NCI-H1694 (cell line): ENCODE measurements around the gene ZSWIM1.

Source experiments
- DNase-seq: peaks from one replicate; lab custom pipeline; 2025; lab: John Stamatoyannopoulos, UW

The ZSWIM1 gene

DNA sequence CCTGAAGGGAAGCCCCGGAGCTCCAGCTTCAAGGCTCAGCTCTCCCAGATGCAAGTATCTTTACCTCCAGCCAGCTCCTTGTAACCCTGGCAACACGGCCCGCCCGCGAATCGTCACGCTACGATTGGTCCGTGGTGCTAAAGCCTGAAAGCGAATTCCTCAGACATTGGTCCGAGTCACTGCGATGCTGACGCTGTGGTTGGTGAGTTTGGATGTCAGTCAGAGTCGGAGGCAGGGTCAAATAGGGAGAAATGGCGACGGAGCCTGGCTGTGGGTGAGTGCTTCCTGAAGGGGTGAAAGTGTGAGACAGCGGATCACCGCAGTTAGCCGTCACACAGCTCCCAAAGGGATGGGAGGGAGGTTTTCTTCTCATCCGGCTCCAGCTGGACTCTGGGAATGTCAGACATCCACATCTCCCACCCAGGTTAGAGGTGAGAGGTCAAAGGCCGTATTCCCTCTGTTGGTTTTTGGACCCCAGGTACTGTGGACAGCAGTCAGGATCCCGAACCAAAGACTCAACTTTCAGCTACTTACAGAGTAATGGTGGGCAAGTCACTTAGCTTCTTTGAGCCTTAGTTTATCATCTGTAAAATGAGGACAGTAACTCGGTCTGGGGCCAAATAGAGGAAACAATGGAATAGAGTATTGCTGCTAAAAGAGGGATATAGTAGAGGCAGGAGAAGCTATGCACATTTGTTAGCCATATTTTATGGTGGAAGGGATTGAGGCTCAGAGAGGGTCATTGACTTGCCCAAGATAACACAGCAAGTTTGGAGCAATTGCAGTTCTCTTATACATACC is at the start of gene ZSWIM1:
Gene ZSWIM1 (plus strand): TSS at position 240 of the 801 bp plus-strand sequence. CDS start 1,366 bp downstream, outside the sequence.
- peak; percentile 96 for DNase-seq

GRCh38 chr20:45832619-45833018 is 48.4 kb upstream of the ZSWIM1 start:
- DNase-seq: no peak

DNA sequence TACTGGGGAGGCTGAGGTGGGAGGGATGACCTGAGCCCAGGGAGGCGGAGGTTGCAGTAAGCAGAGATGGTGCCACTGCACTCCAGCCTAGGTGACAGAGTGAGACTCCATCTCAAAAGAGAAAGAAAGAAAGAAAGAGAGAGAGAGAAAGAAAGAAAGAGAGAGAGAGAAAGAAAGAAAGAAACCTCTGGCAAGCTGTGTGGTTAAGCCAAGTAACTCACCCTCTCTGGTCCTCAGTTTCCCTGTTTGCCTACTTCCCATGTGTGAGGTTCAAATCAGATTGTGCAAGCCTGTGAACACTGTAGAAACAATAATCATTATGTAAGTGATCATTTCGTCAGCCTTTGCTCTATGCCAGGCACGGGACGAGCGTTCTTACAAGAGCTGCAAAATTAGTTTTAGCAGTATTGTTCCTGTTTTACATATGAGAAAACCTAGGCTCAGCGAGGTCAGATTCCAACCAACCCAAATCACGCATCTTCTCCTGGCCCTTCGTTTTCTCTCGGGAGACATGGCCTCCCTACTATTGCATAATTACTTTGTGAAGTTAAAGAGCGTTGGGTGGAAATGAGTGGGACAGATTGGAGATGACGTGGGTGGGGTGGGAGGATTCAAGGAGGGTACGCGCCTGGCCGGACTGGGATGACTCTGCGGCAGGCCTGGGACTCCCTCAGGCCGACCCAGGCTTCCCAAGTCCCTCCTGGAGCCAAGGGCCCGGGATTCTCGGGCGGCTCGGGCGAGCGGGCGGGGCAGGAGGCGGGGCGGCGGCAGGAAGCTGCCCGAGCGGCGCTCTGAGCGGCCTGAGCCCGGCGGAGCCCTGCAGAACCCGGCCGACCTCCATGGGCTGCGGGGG is 47.8 kb upstream of the ZSWIM1 start, which contains the start of gene SNX21:
Gene SNX21 (plus strand): TSS at position 770 of the 853 bp plus-strand sequence. CDS start 121 bp downstream, outside the sequence.
- DNase-seq: no peak

DNA sequence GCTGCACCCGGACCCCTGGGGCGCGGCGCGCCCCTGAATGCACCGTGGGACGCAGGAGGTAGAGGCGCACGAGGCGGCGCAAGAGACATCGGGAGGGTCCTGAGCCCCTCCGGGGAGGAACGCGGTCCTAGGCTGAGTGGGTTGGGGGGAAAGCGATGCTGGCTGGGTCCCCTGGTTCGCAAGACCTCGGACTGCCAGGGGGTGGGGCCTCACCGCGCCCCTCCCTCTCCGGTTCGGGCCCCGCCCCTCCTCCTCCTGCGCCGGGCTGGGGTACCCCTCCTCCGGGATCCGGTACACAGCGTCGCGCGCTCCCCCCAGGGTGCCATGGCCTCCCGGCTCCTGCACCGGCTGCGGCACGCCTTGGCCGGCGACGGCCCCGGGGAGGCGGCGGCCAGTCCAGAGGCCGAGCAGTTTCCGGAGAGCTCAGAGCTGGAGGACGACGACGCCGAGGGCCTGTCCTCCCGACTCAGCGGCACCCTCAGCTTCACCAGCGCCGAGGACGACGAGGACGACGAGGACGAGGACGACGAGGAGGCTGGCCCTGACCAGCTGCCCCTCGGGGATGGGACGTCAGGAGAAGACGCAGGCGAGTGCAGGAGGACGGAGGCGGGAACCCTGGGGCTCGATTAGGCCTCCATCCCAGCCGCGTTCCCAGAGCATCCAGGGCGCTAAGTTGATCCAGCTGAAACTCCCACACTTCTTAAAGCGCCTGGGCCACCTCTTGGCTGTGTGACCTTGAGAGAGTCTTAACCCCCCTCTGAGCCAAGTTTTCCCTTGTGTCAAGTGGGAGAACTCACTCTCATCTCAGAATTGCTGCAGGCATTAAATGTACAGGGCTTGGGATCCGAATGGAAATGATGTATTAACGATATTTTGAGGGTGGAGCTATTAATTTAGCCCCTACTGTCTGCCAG is 46.9 kb upstream of the ZSWIM1 start:
- DNase-seq: no peak

DNA sequence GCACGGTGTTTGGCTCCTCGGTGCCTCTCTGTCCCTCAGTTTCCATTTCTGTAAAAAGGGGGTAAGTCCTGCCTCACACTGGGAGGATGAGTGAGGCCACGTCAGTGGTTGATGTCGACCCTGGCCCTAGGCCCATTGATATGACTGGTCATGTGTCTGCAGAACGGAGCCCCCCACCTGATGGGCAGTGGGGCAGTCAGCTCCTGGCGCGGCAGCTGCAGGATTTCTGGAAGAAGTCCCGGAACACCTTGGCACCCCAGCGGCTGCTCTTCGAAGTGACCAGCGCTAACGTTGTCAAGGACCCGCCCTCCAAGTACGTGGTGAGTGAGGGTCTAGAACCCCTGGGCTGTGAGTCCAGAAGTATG is 46.2 kb upstream of the ZSWIM1 start:
- no peak for DNase-seq

DNA sequence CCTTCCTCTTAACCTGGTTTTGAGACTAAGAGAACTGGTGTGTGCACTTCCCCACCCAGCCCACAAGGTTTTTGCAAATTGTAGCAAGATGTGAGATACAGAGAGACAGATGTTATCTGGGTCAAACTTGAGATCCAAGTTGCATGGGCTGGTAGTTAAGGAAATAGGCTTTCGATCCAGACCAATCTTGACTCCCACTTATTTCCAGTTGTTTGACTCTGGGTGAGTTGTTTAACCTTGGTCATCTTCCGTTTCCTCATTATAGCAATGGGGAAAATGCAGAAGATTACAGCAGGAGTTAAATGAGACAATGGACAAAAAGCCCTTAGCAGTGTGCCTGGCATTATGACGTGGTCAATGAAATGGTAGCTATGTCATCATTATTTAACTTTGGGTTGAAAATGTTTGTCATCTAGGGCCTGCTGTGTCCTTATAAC is 45.7 kb upstream of the ZSWIM1 start:
- DNase-seq: no peak

DNA sequence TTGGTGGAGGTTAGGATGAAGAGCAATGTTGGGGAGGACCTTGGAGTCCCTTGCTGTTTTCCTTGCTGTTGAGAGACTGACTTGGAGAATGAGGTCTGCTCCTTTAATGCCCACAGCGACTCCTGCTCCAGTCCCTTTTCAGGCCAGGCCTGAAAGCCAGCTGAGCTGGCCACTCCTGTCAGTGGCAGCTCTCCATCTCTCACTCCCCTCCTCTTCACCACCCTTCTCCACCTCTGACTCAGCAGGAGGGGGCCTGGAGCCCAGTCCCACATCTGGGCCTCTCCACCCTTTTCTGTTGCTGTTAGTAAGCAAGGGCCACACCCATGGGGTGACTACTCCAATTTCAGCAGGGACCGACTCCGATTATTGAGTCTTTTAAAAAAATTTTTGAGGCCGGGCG is 45.2 kb upstream of the ZSWIM1 start:
- no peak for DNase-seq

GRCh38 chr20:45836841-45837240 is 44.2 kb upstream of the ZSWIM1 start:
- DNase-seq: no peak

- no peak for DNase-seq
Observed at GRCh38 chr20:45840700-45841198, 40.3 kb upstream of the ZSWIM1 start.

- DNase-seq: no peak
Observed at GRCh38 chr20:45841407-45842129, 39.5 kb upstream of the ZSWIM1 start.

GRCh38 chr20:45842169-45842812 is 38.7 kb upstream of the ZSWIM1 start:
- DNase-seq: no peak

DNA sequence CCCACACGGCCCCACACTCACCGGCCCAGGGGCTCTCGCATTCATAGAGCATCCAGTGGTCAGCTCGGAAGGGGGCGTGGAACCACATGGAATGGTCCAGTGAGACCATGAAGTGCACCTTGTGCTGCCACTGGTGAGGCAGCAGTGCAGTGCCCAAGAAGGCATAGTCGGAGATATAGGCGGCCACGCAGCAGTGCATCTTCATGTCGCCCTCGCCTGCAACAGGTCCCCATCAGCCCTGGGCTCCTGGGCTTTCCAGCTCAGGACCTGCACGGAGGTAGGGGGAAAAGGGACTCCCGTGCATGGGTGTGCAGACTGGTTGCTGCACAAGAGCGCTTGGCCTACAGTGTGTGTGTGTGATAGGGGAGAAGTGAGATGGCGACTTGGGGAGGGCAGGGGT is 37.5 kb upstream of the ZSWIM1 start:
- no peak for DNase-seq

GRCh38 chr20:45845452-45845851 is 35.6 kb upstream of the ZSWIM1 start:
- no peak for DNase-seq

GRCh38 chr20:45848421-45848820 is 32.6 kb upstream of the ZSWIM1 start:
- no peak for DNase-seq

GRCh38 chr20:45848969-45849582 is 32.0 kb upstream of the ZSWIM1 start:
- no peak for DNase-seq

GRCh38 chr20:45850238-45850637 is 30.8 kb upstream of the ZSWIM1 start:
- no peak for DNase-seq

DNA sequence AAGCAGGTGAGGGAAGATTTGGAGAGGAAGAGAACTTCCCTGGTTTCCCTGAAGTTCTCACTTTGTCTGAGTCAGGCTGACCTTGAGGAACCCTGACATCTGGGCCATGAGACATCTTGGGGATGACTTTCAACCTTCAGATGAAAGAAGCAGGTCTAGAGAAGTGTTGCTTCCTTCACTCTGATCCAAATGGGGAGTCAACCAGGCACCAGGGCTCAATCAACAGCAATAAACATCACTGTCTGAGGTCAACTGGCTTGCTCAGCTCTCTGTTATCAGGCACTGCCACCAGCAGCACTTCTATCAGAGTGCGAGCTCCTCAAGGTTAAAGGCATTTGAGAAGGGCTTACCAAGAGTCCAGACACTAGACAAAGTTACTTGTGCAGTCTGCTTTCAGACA is 30.1 kb upstream of the ZSWIM1 start:
- no peak for DNase-seq

GRCh38 chr20:45851501-45851900 is 29.5 kb upstream of the ZSWIM1 start:
- DNase-seq: no peak

GRCh38 chr20:45852326-45852725 is 28.7 kb upstream of the ZSWIM1 start:
- no peak for DNase-seq

DNA sequence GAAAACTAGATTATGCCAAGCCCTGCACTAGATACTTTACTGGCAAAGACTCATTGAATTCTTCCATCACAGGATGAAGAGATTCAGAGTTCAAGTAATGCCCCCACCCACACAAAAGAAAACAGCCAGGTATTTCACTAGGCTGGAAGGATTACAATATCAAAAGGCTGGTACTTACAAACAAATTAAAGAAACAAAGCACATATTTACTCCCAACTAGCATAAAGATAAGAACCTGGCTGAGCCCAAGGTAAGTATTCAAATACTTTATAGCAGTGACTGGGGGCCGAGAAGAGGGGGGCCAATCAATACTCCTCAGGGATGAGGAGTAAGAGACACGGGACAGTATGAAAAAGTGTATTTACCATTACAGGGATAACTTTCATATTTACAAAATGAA is 27.5 kb upstream of the ZSWIM1 start:
- DNase-seq: no peak
